Ishikawa (cell line): ENCODE measurements around the gene LYRM2.

Experiments
- CEBPB ChIP-seq: IDR thresholded peaks from 2 replicates; pipeline ENCODE4 v1.6.1; 2012
- MAX ChIP-seq: IDR thresholded peaks from 2 replicates; pipeline ENCODE4 v1.6.1; 2012
- TAF1 ChIP-seq: IDR thresholded peaks from 2 replicates; pipeline ENCODE4 v1.6.1; 2012; ENCODE audit warnings: low read depth, mild to moderate bottlenecking
- USF1 ChIP-seq: IDR thresholded peaks from 2 replicates; pipeline ENCODE4 v1.6.1; 2012
- YY1 ChIP-seq: IDR thresholded peaks from 2 replicates; pipeline ENCODE4 v1.6.1; 2012; ENCODE audit warnings: low read depth

- no peak for TF ChIP-seq YY1
- TF ChIP-seq TAF1: no peak
- TF ChIP-seq CEBPB: no peak
- no peak for TF ChIP-seq MAX
- no peak for TF ChIP-seq USF1
These were observed 56.9 kb downstream of the LYRM2 start for GRCh38 chr6:89581689-89582088.
